Testis (tissue), 3 donors: ENCODE data around the gene OSTF1. TPM values are rescaled to one million over a fixed set of nuclear protein-coding genes. Genes with fewer than 3 reads are reported as not detected.

ENCODE experiments used
- DNase-seq: peaks from one replicate; pipeline ENCODE4 v3.0.0-alpha.2; 2019
- H3K27ac ChIP-seq, 2 donors: fragments of 200-600 bp; sonication (generic); one replicate each; pipeline ENCODE4 v1.5.1; 2019
- H3K27me3 ChIP-seq: fragments of 200-600 bp; sonication (generic); one replicate; pipeline ENCODE4 v1.5.1; 2019
- H3K36me3 ChIP-seq: fragments of 200-600 bp; sonication (generic); one replicate; pipeline ENCODE4 v1.5.1; 2017; ENCODE audit warnings: low read depth; ENCODE audit errors: missing control alignments
- H3K4me1 ChIP-seq: fragments of 200-600 bp; sonication (generic); one replicate; pipeline ENCODE4 v1.5.1; 2019
- H3K4me3 ChIP-seq, 2 donors: fragments of 200-600 bp; sonication (generic); one replicate each; pipeline ENCODE4 v1.5.1; 2017 to 2019
- H3K9me3 ChIP-seq: fragments of 200-600 bp; sonication (generic); one replicate; pipeline ENCODE4 v1.5.1; 2017
- CTCF ChIP-seq, 3 experiments: fragments of 450-650 bp in 2 of 3; fragments of 200-600 bp in 1 of 3; sonication (generic) in 1 of 3; IDR thresholded peaks; one replicate each; pipeline ENCODE4 v1.5.1; 2016 to 2019; ENCODE audit warnings: antibody characterized with exemption in 3 of 3, mild to moderate bottlenecking in 2 of 3, moderate library complexity in 1 of 3
- POLR2A ChIP-seq: fragments of 450-650 bp; IDR thresholded peaks from one replicate; pipeline ENCODE4 v1.6.1; 2017; ENCODE audit warnings: antibody characterized with exemption, mild to moderate bottlenecking, moderate library complexity
- WGBS, 2 donors: methylation state at CpG; one replicate each; pipeline ENCODE4 v1.1.5; 2018; 5-methylcytosine and 5-hydroxymethylcytosine counted together
- intact Hi-C: fragments of 100-400 bp; cut with DNase I; formaldehyde crosslinking; loops from one replicate; pipeline ENCODE4 v1.15.1; 2023; ENCODE audit warnings: low total_unique reads
- polyA plus RNA-seq: library from polyadenylated mRNA; stranded (reverse); fragments of 350-450 nt; fragmentation: Illumina TruSeq; extraction: RNeasy Lipid Tissue Mini Kit (QIAGEN cat#74804); gene quantifications from one replicate; pipeline ENCODE4 v1.2.3, GENCODE V29; 2014; ENCODE audit warnings: low read depth, low replicate concordance; ENCODE audit not compliant: insufficient read depth
- total RNA-seq, 2 donors: library from RNA; depleted of rRNA; stranded (reverse); fragments of >200 nt; gene quantifications; one replicate each; pipeline ENCODE4 v1.2.3, GENCODE V29; 2016

Gene OSTF1
- total and polyA plus RNA-seq, 3 donors from 2014 or later = 25.2 to 34.2 (median 25.6) TPM

GRCh38 chr9:75105841-75106240, 17.5 kb downstream of the OSTF1 start:
- Histone ChIP-seq H3K4me3 (no peak overlapping the region), H3K27me3 (no peaks in the 10 kb centered on the region), H3K9me3 (no peaks in the 10 kb centered on the region), H3K36me3 (no peaks in the 10 kb centered on the region), H3K27ac (peak overlapping the region; percentile 15 to 34), H3K4me1 (peaks cover 32% of the 10 kb centered on the region)
- 39 to 55% methylated on average over 2 of the region's 2 CpGs for WGBS, 2 donors
- no peak for DNase-seq
- TF ChIP-seq POLR2A = no peak
- intact Hi-C loops = no loop called here

- DNase-seq = peak; percentile 46
- H3K27me3 ChIP-seq = no peaks in the 10 kb centered on the region
- H3K36me3 ChIP-seq = no peaks in the 10 kb centered on the region
- peaks cover 24% of the 10 kb centered on the region for H3K4me1 ChIP-seq
- intact Hi-C loops = no loop called here
- peak overlapping the region; percentile 34 to 40 for H3K27ac ChIP-seq
- no peak overlapping the region for H3K4me3 ChIP-seq
- TF ChIP-seq CTCF (IDR thresholded peaks at IDR 0.05) (no peak), POLR2A (no peak)
- H3K9me3 ChIP-seq = no peaks in the 10 kb centered on the region
- WGBS, 2 donors = 52 to 78% methylated on average over 6 of the region's 6 CpGs
These were observed 18.5 kb downstream of the OSTF1 start for GRCh38 chr9:75106857-75107256.

GRCh38 chr9:75108571-75108970, 20.3 kb downstream of the OSTF1 start:
- intact Hi-C loops = no loop called here
- H3K4me1 ChIP-seq = peaks cover 24% of the 10 kb centered on the region
- no peak overlapping the region for H3K4me3 ChIP-seq
- 29 to 42% methylated on average over 4 of the region's 4 CpGs for WGBS, 2 donors
- H3K9me3 ChIP-seq = no peaks in the 10 kb centered on the region
- DNase-seq = peak; percentile 54
- peak overlapping the region in 1 of 2 donors; percentile 50 for H3K27ac ChIP-seq
- TF ChIP-seq POLR2A (no peak), CTCF (IDR thresholded peaks at IDR 0.05) (no peak)
- H3K36me3 ChIP-seq = no peaks in the 10 kb centered on the region
- no peaks in the 10 kb centered on the region for H3K27me3 ChIP-seq

- intact Hi-C loops = no loop called here
- Histone ChIP-seq H3K9me3 (no peaks in the 10 kb centered on the region), H3K27ac (peak overlapping the region in 1 of 2 donors; percentile 50), H3K4me1 (peaks cover 24% of the 10 kb centered on the region), H3K4me3 (no peak overlapping the region), H3K36me3 (no peaks in the 10 kb centered on the region), H3K27me3 (no peaks in the 10 kb centered on the region)
- TF ChIP-seq POLR2A (no peak), CTCF (IDR thresholded peaks at IDR 0.05) (no peak)
- no peak for DNase-seq
- WGBS, 2 donors = 89 to 91% methylated on average over 7 of the region's 7 CpGs
These were observed 21.0 kb downstream of the OSTF1 start for GRCh38 chr9:75109210-75109839.

GRCh38 chr9:75111019-75111622, 22.8 kb downstream of the OSTF1 start:
- TF ChIP-seq CTCF (IDR thresholded peaks at IDR 0.05) = no peak
- TF ChIP-seq POLR2A = no peak
- no peaks in the 10 kb centered on the region for H3K27me3 ChIP-seq
- WGBS, 2 donors = 88 to 92% methylated on average over 5 of the region's 5 CpGs

More at GRCh38 chr9:75111019-75111622, 22.8 kb downstream of the OSTF1 start:
- Histone ChIP-seq H3K27ac (no peak overlapping the region), H3K4me3 (no peak overlapping the region), H3K9me3 (no peaks in the 10 kb centered on the region), H3K36me3 (no peaks in the 10 kb centered on the region), H3K4me1 (peaks cover 13% of the 10 kb centered on the region)
- no peak for DNase-seq
- intact Hi-C loops = no loop called here
